ENCODE measurements around the gene NAIF1. TPM values are rescaled to one million over a fixed set of nuclear protein-coding genes. Genes with fewer than 3 reads are reported as not detected.
A peak's percentile ranks its signal among the peaks of the same experiment; 100 is the strongest.

NAIF1 gene
- total RNA-seq, 1 donor from 2014 or later, result 11.8 TPM

GRCh38 chr9:128091571-128091970 is 24.5 kb upstream of the NAIF1 start:
- ATAC-seq (no peak), DNase-seq (peak; percentile 46)
- H3K36me3 ChIP-seq, result no peaks in the 10 kb centered on the region
- no peak overlapping the region for H3K27ac ChIP-seq
- no peak overlapping the region for H3K4me3 ChIP-seq
- intact Hi-C loops (cut with DNase I), result no loop called here
- H3K27me3 ChIP-seq, result no peaks in the 10 kb centered on the region
- H3K4me1 ChIP-seq, result peaks cover 61% of the 10 kb centered on the region
- no peak for TF ChIP-seq CTCF (IDR thresholded peaks at IDR 0.05)
- no peaks in the 10 kb centered on the region for H3K9me3 ChIP-seq

- Histone ChIP-seq H3K27ac (no peak overlapping the region), H3K4me1 (peaks cover 61% of the 10 kb centered on the region), H3K9me3 (no peaks in the 10 kb centered on the region), H3K36me3 (no peaks in the 10 kb centered on the region), H3K4me3 (no peak overlapping the region), H3K27me3 (no peaks in the 10 kb centered on the region)
- DNase-seq (peak; percentile 67), ATAC-seq (no peak)
- intact Hi-C loops (cut with DNase I), result no loop called here
- no peak for TF ChIP-seq CTCF (IDR thresholded peaks at IDR 0.05)
Observed at GRCh38 chr9:128091144-128091543, 24.0 kb upstream of the NAIF1 start.

GRCh38 chr9:128089299-128089698 is 22.2 kb upstream of the NAIF1 start:
- Histone ChIP-seq H3K4me3 (no peak overlapping the region), H3K9me3 (no peaks in the 10 kb centered on the region), H3K4me1 (peaks cover 49% of the 10 kb centered on the region), H3K27ac (no peak overlapping the region), H3K27me3 (no peaks in the 10 kb centered on the region), H3K36me3 (no peaks in the 10 kb centered on the region)
- TF ChIP-seq CTCF (IDR thresholded peaks at IDR 0.05), result no peak
- intact Hi-C loops (cut with DNase I), result no loop called here
- DNase-seq (no peak), ATAC-seq (no peak)

- no peak for ATAC-seq
- no peaks in the 10 kb centered on the region for H3K9me3 ChIP-seq
- peaks cover 40% of the 10 kb centered on the region for H3K4me1 ChIP-seq
- no peak overlapping the region for H3K27ac ChIP-seq
- H3K4me3 ChIP-seq, result no peak overlapping the region
- intact Hi-C loops (cut with DNase I), result no loop called here
- no peaks in the 10 kb centered on the region for H3K36me3 ChIP-seq
- no peaks in the 10 kb centered on the region for H3K27me3 ChIP-seq
- TF ChIP-seq CTCF (IDR thresholded peaks at IDR 0.05), result no peak
- no peak for DNase-seq
Observed at GRCh38 chr9:128088253-128088945, 21.3 kb upstream of the NAIF1 start.

GRCh38 chr9:128087262-128087661 is 20.1 kb upstream of the NAIF1 start:
- DNase-seq (no peak), ATAC-seq (no peak)
- Histone ChIP-seq H3K36me3 (peaks cover 3% of the 10 kb centered on the region), H3K27ac (no peak overlapping the region), H3K27me3 (no peaks in the 10 kb centered on the region), H3K9me3 (no peaks in the 10 kb centered on the region), H3K4me1 (peaks cover 35% of the 10 kb centered on the region), H3K4me3 (no peak overlapping the region)
- intact Hi-C loops (cut with DNase I), result no loop called here
- no peak for TF ChIP-seq CTCF (IDR thresholded peaks at IDR 0.05)

- DNase-seq (no peak), ATAC-seq (no peak)
- intact Hi-C loops (cut with DNase I), result no loop called here
- peaks cover 36% of the 10 kb centered on the region for H3K4me1 ChIP-seq
- H3K27me3 ChIP-seq, result no peaks in the 10 kb centered on the region
- no peak for TF ChIP-seq CTCF (IDR thresholded peaks at IDR 0.05)
- no peak overlapping the region for H3K27ac ChIP-seq
- H3K9me3 ChIP-seq, result no peaks in the 10 kb centered on the region
- no peak overlapping the region for H3K4me3 ChIP-seq
- peaks cover 5% of the 10 kb centered on the region for H3K36me3 ChIP-seq
Observed at GRCh38 chr9:128085943-128086342, 18.8 kb upstream of the NAIF1 start.

Data from upper lobe of right lung (tissue), 1 donor.